B cell (primary cell): ENCODE results near the gene MEN1. TPM values are rescaled to one million over a fixed set of nuclear protein-coding genes. Genes with fewer than 3 reads are reported as not detected.
A peak's percentile ranks its signal among the peaks of the same experiment; 100 is the strongest.

Experiments
- ATAC-seq: fragments of 200-7000 bp; cut with Tn5 transposase; one replicate; pipeline ENCODE4 v1.10.0; 2021; ENCODE audit warnings: low read depth, mild to moderate bottlenecking, moderate number of reproducible peaks, moderate library complexity
- CTCF ChIA-PET: fragments of 350-600 bp; sonication (Branson Sonifier 250); formaldehyde crosslinking; loops from one replicate; lab custom pipeline; 2021; ENCODE audit warnings: antibody characterized with exemption, inconsistent platforms; lab: Charles Lee
- POLR2A ChIA-PET: fragments of 350-600 bp; sonication (Branson Sonifier 250); formaldehyde crosslinking; loops from one replicate; lab custom pipeline; 2021; ENCODE audit warnings: antibody characterized with exemption; lab: Charles Lee
- DNase-seq: peaks from one replicate; pipeline ENCODE4 v3.0.0; 2013
- H2AFZ ChIP-seq: 2 replicates; pipeline ENCODE4 v1.6.1; 2012; ENCODE audit warnings: mild to moderate bottlenecking, low read depth, low read length; ENCODE audit not compliant: insufficient read depth, poor library complexity, severe bottlenecking
- H3K27ac ChIP-seq, 2 donors: 1 replicate in 1 of 2; 2 replicates in 1 of 2; pipeline ENCODE4 v1.5.1; 2012 to 2013; ENCODE audit warnings: low read length in 2 of 2, mild to moderate bottlenecking in 2 of 2, moderate library complexity in 1 of 2
- H3K27me3 ChIP-seq, 4 experiments: fragments of 200-600 bp in 1 of 4; sonication (generic) in 1 of 4; replicated peaks in 1 of 4; 1 replicate in 2 of 4; 2 replicates in 2 of 4; pipeline versions ENCODE4 v1.6.1 to v1.7.0; 2013 to 2016; ENCODE audit warnings: low read length in 3 of 4, mild to moderate bottlenecking in 2 of 4, mixed read lengths in 1 of 4, moderate library complexity in 1 of 4; ENCODE audit not compliant: insufficient read depth in 4 of 4, control insufficient read depth in 3 of 4; ENCODE audit errors: control extremely low read depth in 1 of 4
- H3K36me3 ChIP-seq, 2 experiments: replicated peaks in 1 of 2; 1 replicate in 1 of 2; 2 replicates in 1 of 2; pipeline versions ENCODE4 v1.6.1 to v1.7.1; 2013; ENCODE audit warnings: low read length in 1 of 2; ENCODE audit not compliant: insufficient read depth in 2 of 2, control insufficient read depth in 1 of 2; ENCODE audit errors: control extremely low read depth in 1 of 2, extremely low read depth in 1 of 2
- H3K4me1 ChIP-seq, 2 donors: fragments of 200-600 bp in 1 of 2; sonication (generic) in 1 of 2; 1 replicate in 1 of 2; 2 replicates in 1 of 2; pipeline versions ENCODE4 v1.5.1 to v1.6.1; 2013 to 2017; ENCODE audit warnings: low read length in 2 of 2; ENCODE audit not compliant: control insufficient read depth in 2 of 2, insufficient read depth in 2 of 2
- H3K4me2 ChIP-seq: replicated peaks from 2 replicates; pipeline ENCODE3; 2012; ENCODE audit warnings: mild to moderate bottlenecking, low read depth, low read length; ENCODE audit not compliant: poor library complexity, severe bottlenecking
- H3K4me3 ChIP-seq, 5 experiments: fragments of 200-600 bp in 1 of 5; sonication (generic) in 1 of 5; 1 replicate in 3 of 5; 2 replicates in 2 of 5; pipeline versions ENCODE4 v1.5.1 to v1.7.0; 2011 to 2016; ENCODE audit warnings: low read length in 4 of 5, mild to moderate bottlenecking in 4 of 5, low read depth in 2 of 5, control low read depth in 1 of 5, moderate library complexity in 1 of 5; ENCODE audit not compliant: insufficient read depth in 1 of 5; ENCODE audit errors: control extremely low read depth in 1 of 5, extremely low read depth in 1 of 5
- H3K79me2 ChIP-seq: fragments of 200-600 bp; sonication (generic); one replicate; pipeline ENCODE4 v1.6.0; 2016; ENCODE audit warnings: low read length; ENCODE audit not compliant: control insufficient read depth, insufficient read depth
- H3K9ac ChIP-seq: fragments of 200-600 bp; sonication (generic); 2 replicates; pipeline ENCODE4 v1.6.1; 2017; ENCODE audit warnings: mild to moderate bottlenecking, low read length, moderate library complexity
- H3K9me3 ChIP-seq, 3 donors: one replicate each; pipeline versions ENCODE4 v1.6.1 to v1.7.1; 2013; ENCODE audit warnings: low read length in 2 of 3; ENCODE audit not compliant: control insufficient read depth in 2 of 3, insufficient read depth in 1 of 3; ENCODE audit errors: control extremely low read depth in 1 of 3
- H4K20me1 ChIP-seq: 2 replicates; pipeline ENCODE4 v1.6.0; 2012; ENCODE audit warnings: mild to moderate bottlenecking, low read length; ENCODE audit not compliant: insufficient read depth, control insufficient read depth, poor library complexity, severe bottlenecking
- H3K27ac Mint-ChIP-seq: one replicate; pipeline ENCODE4 v1.8.0; 2021; ENCODE audit warnings: mixed read lengths
- H3K27me3 Mint-ChIP-seq: one replicate; pipeline ENCODE4 v1.8.0; 2021; ENCODE audit warnings: mixed read lengths
- H3K4me1 Mint-ChIP-seq: one replicate; pipeline ENCODE4 v1.8.0; 2021; ENCODE audit warnings: mixed read lengths
- H3K4me3 Mint-ChIP-seq: one replicate; pipeline ENCODE4 v1.8.0; 2021; ENCODE audit warnings: mixed read lengths
- H3K9me3 Mint-ChIP-seq: one replicate; pipeline ENCODE4 v1.8.0; 2022; ENCODE audit warnings: mixed read lengths; ENCODE audit not compliant: insufficient read depth
- EZH2 ChIP-seq: IDR thresholded peaks from 2 replicates; pipeline ENCODE4 v1.6.1; 2012; ENCODE audit warnings: borderline replicate concordance, low read depth, mild to moderate bottlenecking, moderate library complexity, low read length; ENCODE audit not compliant: insufficient read depth, poor library complexity, severe bottlenecking
- WGBS: methylation state at CpG from one replicate; pipeline ENCODE4 v1.1.5; 2013; ENCODE audit warnings: missing lambda C conversion rate; ENCODE audit not compliant: insufficient coverage; 5-methylcytosine and 5-hydroxymethylcytosine counted together
- intact Hi-C: fragments of 100-400 bp; cut with micrococcal nuclease; formaldehyde crosslinking; loops from one replicate; pipeline ENCODE4 v1.10.0; 2022
- polyA plus RNA-seq: library from polyadenylated mRNA; depleted of rRNA; stranded (reverse); fragments of >200 nt; gene quantifications from 2 replicates; pipeline ENCODE4 v1.2.3, GENCODE V29; 2012
- total RNA-seq, 2 donors: library from RNA; stranded (reverse); fragments of 120-200 nt in 1 of 2; gene quantifications; 1 replicate in 1 of 2; 2 replicates in 1 of 2; pipeline versions ENCODE4 v1.2.3 to v1.2.4, GENCODE V29; 2013 to 2022
- TF ChIP-seq, protein P1 (sequence below): fragments of 200-600 bp; IDR thresholded peaks from one replicate; pipeline ENCODE4 v1.8.0; 2022; ENCODE audit warnings: antibody characterized with exemption, mild to moderate bottlenecking

MEN1 gene
- total and polyA plus RNA-seq, 2 donors (not counting 1 experiment from before 2014, with no cell fraction given) = 48.2 to 68.5 TPM

DNA sequence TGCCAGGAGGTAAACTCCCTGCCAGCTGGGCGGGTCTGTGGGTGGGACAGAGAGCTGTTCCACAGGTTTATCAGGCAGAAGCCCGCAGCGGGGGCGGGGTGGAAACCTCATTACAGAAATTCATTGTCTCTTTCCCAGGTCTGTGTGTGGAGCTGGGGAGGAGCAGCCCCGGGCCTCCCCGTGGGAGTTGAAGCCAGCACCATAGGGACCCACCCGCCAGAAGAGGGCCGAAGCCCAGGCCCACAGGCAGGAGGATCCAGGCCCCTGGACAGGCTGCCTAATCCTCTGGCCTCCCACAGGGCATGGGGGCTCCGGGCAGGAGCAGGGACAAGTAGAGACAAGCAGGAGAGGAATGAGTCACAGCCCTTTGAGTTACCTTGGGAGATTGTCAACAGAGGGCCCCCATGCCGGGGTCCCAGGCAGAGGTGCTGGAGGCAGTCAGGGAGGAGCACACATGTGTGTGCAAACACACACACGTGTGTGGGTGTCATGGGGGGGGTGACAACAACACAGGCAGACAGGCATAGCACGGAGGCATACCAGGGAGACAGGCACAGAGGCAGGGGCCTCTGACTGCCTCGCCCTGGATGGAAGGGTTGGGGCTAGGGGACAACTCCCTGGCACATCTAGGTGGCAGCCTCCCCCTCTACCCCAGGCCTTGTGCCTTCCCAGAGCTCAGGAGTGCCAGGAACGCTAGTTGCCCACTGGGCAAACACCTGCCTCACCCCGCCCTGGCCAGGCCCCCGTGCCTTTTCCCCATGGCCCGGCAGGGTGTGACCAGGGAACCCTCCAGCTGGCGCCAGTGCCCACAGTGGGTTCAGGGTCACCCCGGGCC, 32.7 kb upstream of the MEN1 start:
- Histone ChIP-seq H3K36me3 (no peaks in the 10 kb centered on the region), H3K27me3 (no peaks in the 10 kb centered on the region), H3K9me3 (no peaks in the 10 kb centered on the region), H4K20me1 (no peaks in the 10 kb centered on the region), H3K79me2 (peaks cover 17% of the 10 kb centered on the region), H3K4me3 (no peak overlapping the region), H3K9ac (no peak overlapping the region), H2AFZ (peak overlapping the region; percentile 77), H3K4me1 (peaks cover 16 to 29% of the 10 kb centered on the region in 2 donors), H3K4me2 (peak overlapping the region; percentile 88), H3K27ac (no peak overlapping the region)
- ChIA-PET POLR2A (interaction anchor here (0.6 to 1.6 kb wide), 5 partner anchors 24 to 312 kb away, joined by 3 to 5 read pairs (median 3); no protein-coding TSS in a partner anchor), CTCF (interaction anchor here (1.1 to 29.2 kb wide), 9 partner anchors 12 to 171 kb away, joined by 3 to 1254 read pairs (median 10); partner anchors contain the start of genes ARL2, EHD1 and RASGRP2)
- Mint-ChIP-seq H3K27me3 (no peaks in the 10 kb centered on the region), H3K4me3 (peak overlapping the region; percentile 77), H3K4me1 (peaks cover 22% of the 10 kb centered on the region), H3K9me3 (no peaks in the 10 kb centered on the region), H3K27ac (peak overlapping the region; percentile 53)
- WGBS = 92% methylated on average over 10 of the region's 19 CpGs
- ATAC-seq (no peak), DNase-seq (no peak)
- intact Hi-C loops = loop anchor here (10.0 kb wide), 1 partner anchor 98 kb away; the partner anchor contains the start of gene RASGRP2
- TF ChIP-seq, protein P1, sequence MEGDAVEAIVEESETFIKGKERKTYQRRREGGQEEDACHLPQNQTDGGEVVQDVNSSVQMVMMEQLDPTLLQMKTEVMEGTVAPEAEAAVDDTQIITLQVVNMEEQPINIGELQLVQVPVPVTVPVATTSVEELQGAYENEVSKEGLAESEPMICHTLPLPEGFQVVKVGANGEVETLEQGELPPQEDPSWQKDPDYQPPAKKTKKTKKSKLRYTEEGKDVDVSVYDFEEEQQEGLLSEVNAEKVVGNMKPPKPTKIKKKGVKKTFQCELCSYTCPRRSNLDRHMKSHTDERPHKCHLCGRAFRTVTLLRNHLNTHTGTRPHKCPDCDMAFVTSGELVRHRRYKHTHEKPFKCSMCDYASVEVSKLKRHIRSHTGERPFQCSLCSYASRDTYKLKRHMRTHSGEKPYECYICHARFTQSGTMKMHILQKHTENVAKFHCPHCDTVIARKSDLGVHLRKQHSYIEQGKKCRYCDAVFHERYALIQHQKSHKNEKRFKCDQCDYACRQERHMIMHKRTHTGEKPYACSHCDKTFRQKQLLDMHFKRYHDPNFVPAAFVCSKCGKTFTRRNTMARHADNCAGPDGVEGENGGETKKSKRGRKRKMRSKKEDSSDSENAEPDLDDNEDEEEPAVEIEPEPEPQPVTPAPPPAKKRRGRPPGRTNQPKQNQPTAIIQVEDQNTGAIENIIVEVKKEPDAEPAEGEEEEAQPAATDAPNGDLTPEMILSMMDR = no peak
- no peak for TF ChIP-seq EZH2

DNA sequence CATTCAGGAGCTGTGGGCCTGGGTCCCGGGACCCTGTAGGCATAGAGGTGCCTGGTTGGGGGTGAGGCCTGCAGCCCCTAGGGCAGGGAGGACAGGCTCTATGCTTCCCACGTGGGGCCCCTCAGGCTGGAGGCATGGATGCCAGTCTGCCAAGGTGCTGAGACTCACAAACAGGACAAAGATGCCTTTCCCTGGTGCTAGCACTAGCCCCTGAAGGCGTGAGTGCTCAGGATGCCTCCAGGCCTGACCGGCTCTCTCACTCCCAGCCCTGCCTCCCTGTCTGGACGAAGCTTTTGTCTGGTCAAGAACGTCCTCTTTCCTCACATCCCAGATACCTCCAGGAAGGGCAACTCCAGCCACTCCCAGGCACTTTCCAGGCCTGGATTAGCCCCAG, 32.0 kb upstream of the MEN1 start:
- H2AFZ ChIP-seq = no peak overlapping the region
- H3K9ac ChIP-seq = no peak overlapping the region
- POLR2A ChIA-PET = interaction anchor here (0.6 kb wide), 1 partner anchor 23 kb away, joined by 3 read pairs; no protein-coding TSS in a partner anchor
- no peaks in the 10 kb centered on the region for H3K27me3 Mint-ChIP-seq
- no peak overlapping the region for H3K4me3 ChIP-seq
- H3K36me3 ChIP-seq = no peaks in the 10 kb centered on the region
- 98% methylated on average over 6 of the region's 6 CpGs for WGBS
- ATAC-seq (no peak), DNase-seq (no peak)
- intact Hi-C loops = loop anchor here (10.0 kb wide), 1 partner anchor 98 kb away; the partner anchor contains the start of gene RASGRP2
- peaks cover 9 to 22% of the 10 kb centered on the region in 2 donors for H3K4me1 ChIP-seq
- H3K4me3 Mint-ChIP-seq = no peak overlapping the region
- no peak overlapping the region for H3K4me2 ChIP-seq
- no peaks in the 10 kb centered on the region for H4K20me1 ChIP-seq
- no peak overlapping the region for H3K27ac ChIP-seq
- no peak overlapping the region for H3K27ac Mint-ChIP-seq
- CTCF ChIA-PET = interaction anchor here (1.2 to 29.2 kb wide), 2 partner anchors 44 to 64 kb away, joined by 3 to 1254 read pairs; partner anchors contain the start of gene EHD1
- no peaks in the 10 kb centered on the region for H3K9me3 Mint-ChIP-seq
- no peak for TF ChIP-seq EZH2
- TF ChIP-seq, protein P1 = no peak
- H3K9me3 ChIP-seq = no peaks in the 10 kb centered on the region
- H3K79me2 ChIP-seq = peaks cover 15% of the 10 kb centered on the region
- H3K4me1 Mint-ChIP-seq = peaks cover 17% of the 10 kb centered on the region
- no peaks in the 10 kb centered on the region for H3K27me3 ChIP-seq
